PC-9 (cell line): ENCODE results near the gene ATP13A3. TPM values are rescaled to one million over a fixed set of nuclear protein-coding genes. Genes with fewer than 3 reads are reported as not detected.

Experiments used
- BruUV-seq: library from RNA; stranded (reverse); fragments of 400-500 nt; replicated peaks from 2 replicates; lab custom pipeline; 2021; lab: Mats Ljungman, UMichigan
- CTCF ChIA-PET: fragments of 300-600 bp; sonication (Branson Sonifier 250); formaldehyde crosslinking; loops from one replicate; lab custom pipeline; 2022; ENCODE audit warnings: antibody characterized with exemption; lab: Charles Lee
- POLR2A ChIA-PET: fragments of 300-600 bp; sonication (Branson Sonifier 250); formaldehyde crosslinking; loops from one replicate; lab custom pipeline; 2022; ENCODE audit warnings: antibody characterized with exemption; ENCODE audit not compliant: unreplicated experiment; lab: Charles Lee
- DNase-seq, 2 experiments: peaks; one replicate each; pipeline versions ENCODE4 v3.0.0 to v3.0.0-alpha.2; 2015 to 2022; ENCODE audit warnings: mixed read lengths in 1 of 2
- H2AFZ ChIP-seq: fragments of 200-600 bp; sonication (generic); 2 replicates; pipeline ENCODE4 v1.8.1; 2017; ENCODE audit warnings: antibody characterized with exemption
- H3F3A ChIP-seq: fragments of 200-600 bp; sonication (generic); 2 replicates; pipeline ENCODE4 v1.8.1; 2017; ENCODE audit warnings: antibody characterized with exemption, mild to moderate bottlenecking, low read depth; ENCODE audit not compliant: insufficient read depth
- H3K27ac ChIP-seq: fragments of 200-600 bp; sonication (generic); 2 replicates; pipeline ENCODE4 v1.6.1; 2016; ENCODE audit warnings: mixed run types
- H3K27me3 ChIP-seq: fragments of 200-600 bp; sonication (generic); 2 replicates; pipeline ENCODE4 v1.6.1; 2016; ENCODE audit warnings: low read depth, mixed run types; ENCODE audit not compliant: insufficient read depth
- H3K36me3 ChIP-seq: fragments of 200-600 bp; sonication (generic); 2 replicates; pipeline ENCODE4 v1.6.1; 2016; ENCODE audit warnings: low read depth, mixed run types
- H3K4me1 ChIP-seq: fragments of 200-600 bp; sonication (generic); replicated peaks from 2 replicates; pipeline ENCODE4 v1.6.1; 2016; ENCODE audit warnings: mixed run types; ENCODE audit not compliant: insufficient read depth
- H3K4me2 ChIP-seq: fragments of 200-600 bp; sonication (generic); 2 replicates; pipeline ENCODE4 v1.6.1; 2017; ENCODE audit warnings: mixed run types
- H3K4me3 ChIP-seq: fragments of 200-600 bp; sonication (generic); 2 replicates; pipeline ENCODE4 v1.6.1; 2016; ENCODE audit warnings: mixed run types
- H3K79me2 ChIP-seq: fragments of 200-600 bp; sonication (generic); 2 replicates; pipeline ENCODE4 v1.6.1; 2017; ENCODE audit warnings: low read depth, mixed run types
- H3K9me2 ChIP-seq: fragments of 200-600 bp; sonication (generic); 2 replicates; pipeline ENCODE4 v1.8.1; 2017; ENCODE audit warnings: mild to moderate bottlenecking; ENCODE audit not compliant: insufficient read depth
- H3K9me3 ChIP-seq: fragments of 200-600 bp; sonication (generic); 2 replicates; pipeline ENCODE4 v1.8.1; 2016; ENCODE audit warnings: low read depth; ENCODE audit not compliant: insufficient read depth
- H4K20me1 ChIP-seq: fragments of 200-600 bp; sonication (generic); 2 replicates; pipeline ENCODE4 v1.8.1; 2017; ENCODE audit not compliant: insufficient read depth
- EZH2 ChIP-seq: fragments of 200-600 bp; sonication (generic); IDR thresholded peaks from 2 replicates; pipeline ENCODE4 v1.8.0; 2017; ENCODE audit warnings: antibody characterized with exemption, low read depth
- intact Hi-C: fragments of 100-400 bp; cut with micrococcal nuclease; formaldehyde crosslinking; loops from one replicate; pipeline ENCODE4 v1.10.0; 2022; ENCODE audit not compliant: unreplicated experiment
- total RNA-seq: library from RNA; stranded (reverse); gene quantifications from 2 replicates; pipeline ENCODE4 v1.2.3, GENCODE V29; 2021
- TF ChIP-seq, protein P1 (sequence below): fragments of 200-600 bp; sonication (generic); conservative IDR thresholded peaks from 2 replicates; pipeline ENCODE4 v1.6.1; 2017; ENCODE audit warnings: mixed run types, antibody characterized with exemption, mild to moderate bottlenecking, moderate library complexity

Gene ATP13A3
- total RNA-seq, 1 experiment from 2014 or later: 242 TPM

DNA sequence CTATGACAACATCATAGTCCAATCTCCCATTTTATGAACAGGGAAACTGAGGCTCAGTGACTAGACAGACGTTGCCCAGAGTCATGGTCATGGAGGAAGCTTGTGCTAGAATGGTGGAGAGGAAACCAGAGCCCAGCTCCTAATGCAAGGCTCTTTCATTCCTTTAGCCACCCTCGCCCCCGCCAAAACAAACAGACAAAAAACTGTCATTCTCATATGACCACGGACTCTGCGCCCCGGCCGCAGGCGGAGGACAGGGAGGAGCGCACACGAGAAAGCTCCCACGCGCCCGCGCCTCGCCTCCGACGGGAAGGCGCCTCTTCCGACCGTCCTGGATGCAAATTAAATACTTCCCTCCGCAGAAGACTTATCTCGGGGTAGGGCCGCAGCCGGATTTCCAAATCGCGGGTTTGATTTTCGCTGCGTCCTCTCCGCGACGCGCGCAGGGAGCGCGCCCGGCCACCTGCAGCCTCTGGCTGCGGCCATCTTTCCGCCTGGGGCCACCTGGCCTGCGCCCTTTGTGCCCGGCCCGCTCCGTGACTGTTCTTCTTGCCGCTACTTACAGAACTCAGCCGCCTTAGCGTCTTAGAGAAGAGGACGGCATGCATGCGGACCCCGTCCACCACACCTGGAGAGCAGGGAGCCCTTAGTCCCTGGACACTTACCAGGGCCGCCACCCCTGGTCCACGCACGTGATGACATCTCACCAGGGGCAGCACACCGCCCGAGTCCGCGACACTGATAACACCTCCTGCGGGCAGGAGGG lies 670 bp upstream of the ATP13A3 start:
- Histone ChIP-seq H3K4me1 (peaks cover 63% of the 10 kb centered on the region), H3K79me2 (peaks cover 49% of the 10 kb centered on the region), H3K9me3 (no peaks in the 10 kb centered on the region), H3K4me3 (peak overlapping the region; percentile 58), H3F3A (peaks cover 54% of the 10 kb centered on the region), H3K4me2 (peak overlapping the region; percentile 72), H3K9me2 (no peaks in the 10 kb centered on the region), H4K20me1 (peaks cover 6% of the 10 kb centered on the region), H3K27ac (peak overlapping the region; percentile 96), H2AFZ (peak overlapping the region; percentile 7; the same call in 1 of the 2 replicates), H3K27me3 (no peaks in the 10 kb centered on the region), H3K36me3 (peaks cover 12% of the 10 kb centered on the region)
- intact Hi-C loops: loop anchor here (1.0 to 5.0 kb wide), 8 partner anchors 25 to 350 kb away; partner anchors contain the start of gene HES1
- TF ChIP-seq, protein P1, sequence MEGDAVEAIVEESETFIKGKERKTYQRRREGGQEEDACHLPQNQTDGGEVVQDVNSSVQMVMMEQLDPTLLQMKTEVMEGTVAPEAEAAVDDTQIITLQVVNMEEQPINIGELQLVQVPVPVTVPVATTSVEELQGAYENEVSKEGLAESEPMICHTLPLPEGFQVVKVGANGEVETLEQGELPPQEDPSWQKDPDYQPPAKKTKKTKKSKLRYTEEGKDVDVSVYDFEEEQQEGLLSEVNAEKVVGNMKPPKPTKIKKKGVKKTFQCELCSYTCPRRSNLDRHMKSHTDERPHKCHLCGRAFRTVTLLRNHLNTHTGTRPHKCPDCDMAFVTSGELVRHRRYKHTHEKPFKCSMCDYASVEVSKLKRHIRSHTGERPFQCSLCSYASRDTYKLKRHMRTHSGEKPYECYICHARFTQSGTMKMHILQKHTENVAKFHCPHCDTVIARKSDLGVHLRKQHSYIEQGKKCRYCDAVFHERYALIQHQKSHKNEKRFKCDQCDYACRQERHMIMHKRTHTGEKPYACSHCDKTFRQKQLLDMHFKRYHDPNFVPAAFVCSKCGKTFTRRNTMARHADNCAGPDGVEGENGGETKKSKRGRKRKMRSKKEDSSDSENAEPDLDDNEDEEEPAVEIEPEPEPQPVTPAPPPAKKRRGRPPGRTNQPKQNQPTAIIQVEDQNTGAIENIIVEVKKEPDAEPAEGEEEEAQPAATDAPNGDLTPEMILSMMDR: no peak; the same call in 1 of the 2 replicates
- TF ChIP-seq EZH2: no peak
- BruUV-seq: TSS peak; percentile 81
- POLR2A ChIA-PET: interaction anchor here (0.6 to 1.0 kb wide), 7 partner anchors 10 to 1091 kb away, joined by 3 to 7 read pairs (median 3); no protein-coding TSS in a partner anchor
- CTCF ChIA-PET: interaction anchor here (1.0 kb wide), 1 partner anchor 107 kb away, joined by 3 read pairs; no protein-coding TSS in a partner anchor
- DNase-seq: peak in 1 of 2 experiments; percentile 61

- CTCF ChIA-PET: interaction anchor here (0.6 to 0.9 kb wide), 3 partner anchors 68 to 107 kb away, joined by 3 to 5 read pairs (median 3); no protein-coding TSS in a partner anchor
- Histone ChIP-seq H3K9me3 (no peaks in the 10 kb centered on the region), H3K36me3 (peaks cover 26% of the 10 kb centered on the region), H3K4me2 (peak overlapping the region; percentile 92), H4K20me1 (peaks cover 17% of the 10 kb centered on the region), H3K27ac (peak overlapping the region; percentile 73), H3K4me1 (peaks cover 78% of the 10 kb centered on the region), H3K79me2 (peaks cover 64% of the 10 kb centered on the region), H3K4me3 (peak overlapping the region; percentile 64), H3F3A (peaks cover 67% of the 10 kb centered on the region), H3K9me2 (no peaks in the 10 kb centered on the region), H2AFZ (no peak overlapping the region), H3K27me3 (no peaks in the 10 kb centered on the region)
- DNase-seq: peak; percentile 31 to 37
- POLR2A ChIA-PET: interaction anchor here (0.5 to 1.0 kb wide), 8 partner anchors 12 to 690 kb away, joined by 3 to 19 read pairs (median 5); no protein-coding TSS in a partner anchor
- BruUV-seq: no TSS peak
- TF ChIP-seq, protein P1: 0 out of 2 replicates have a peak, but pooled peaks have one; percentile 27
- TF ChIP-seq EZH2: no peak
- intact Hi-C loops: loop anchor here (5.0 kb wide), 1 partner anchor 349 kb away; the partner anchor contains the start of gene HES1
Observed at GRCh38 chr3:194485881-194486539, 792 bp downstream of the ATP13A3 start.

- Histone ChIP-seq H3K4me2 (peak overlapping the region; percentile 92), H3K4me1 (peaks cover 80% of the 10 kb centered on the region), H3K4me3 (peak overlapping the region; percentile 64), H3K27me3 (no peaks in the 10 kb centered on the region), H4K20me1 (peaks cover 21% of the 10 kb centered on the region), H3F3A (peaks cover 64% of the 10 kb centered on the region), H3K27ac (peak overlapping the region; percentile 73), H2AFZ (no peak overlapping the region), H3K9me3 (no peaks in the 10 kb centered on the region), H3K79me2 (peaks cover 67% of the 10 kb centered on the region), H3K9me2 (no peaks in the 10 kb centered on the region), H3K36me3 (peaks cover 26% of the 10 kb centered on the region)
- peak in 1 of 2 experiments; percentile 91 for DNase-seq
- TF ChIP-seq, protein P1: no peak
- TF ChIP-seq EZH2: no peak
- ChIA-PET POLR2A (interaction anchor here (0.5 to 1.0 kb wide), 10 partner anchors 13 to 689 kb away, joined by 3 to 19 read pairs (median 5); no protein-coding TSS in a partner anchor), CTCF (interaction anchor here (0.6 to 1.4 kb wide), 5 partner anchors 13 to 107 kb away, joined by 3 to 5 read pairs (median 3); no protein-coding TSS in a partner anchor)
- intact Hi-C loops: loop anchor here (5.0 kb wide), 1 partner anchor 348 kb away; the partner anchor contains the start of gene HES1
- no TSS peak for BruUV-seq
Observed at GRCh38 chr3:194485468-194485880, 1.3 kb downstream of the ATP13A3 start.
